ENCODE measurements around the gene NAP1L1.

DNA sequence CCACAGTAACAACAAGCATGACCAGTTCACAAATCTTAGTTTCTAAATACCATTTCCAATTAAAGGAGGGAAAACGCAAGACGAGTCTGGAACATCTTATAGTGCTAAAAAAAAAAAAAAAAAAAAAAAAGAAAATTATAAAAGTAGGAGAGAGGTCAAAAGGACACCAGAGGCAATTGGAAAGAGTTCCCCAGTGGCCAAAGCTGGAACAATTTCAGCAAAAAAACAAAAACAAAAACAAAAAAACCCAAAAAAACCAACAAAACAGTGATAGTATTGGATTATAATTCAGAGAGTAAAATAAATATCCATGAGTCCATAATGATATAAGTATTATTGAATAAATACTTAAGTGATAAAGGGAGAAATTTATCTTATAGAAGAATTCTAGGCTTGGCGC is 10.3 kb upstream of the NAP1L1 start:
- TF ChIP-seq, protein P1, sequence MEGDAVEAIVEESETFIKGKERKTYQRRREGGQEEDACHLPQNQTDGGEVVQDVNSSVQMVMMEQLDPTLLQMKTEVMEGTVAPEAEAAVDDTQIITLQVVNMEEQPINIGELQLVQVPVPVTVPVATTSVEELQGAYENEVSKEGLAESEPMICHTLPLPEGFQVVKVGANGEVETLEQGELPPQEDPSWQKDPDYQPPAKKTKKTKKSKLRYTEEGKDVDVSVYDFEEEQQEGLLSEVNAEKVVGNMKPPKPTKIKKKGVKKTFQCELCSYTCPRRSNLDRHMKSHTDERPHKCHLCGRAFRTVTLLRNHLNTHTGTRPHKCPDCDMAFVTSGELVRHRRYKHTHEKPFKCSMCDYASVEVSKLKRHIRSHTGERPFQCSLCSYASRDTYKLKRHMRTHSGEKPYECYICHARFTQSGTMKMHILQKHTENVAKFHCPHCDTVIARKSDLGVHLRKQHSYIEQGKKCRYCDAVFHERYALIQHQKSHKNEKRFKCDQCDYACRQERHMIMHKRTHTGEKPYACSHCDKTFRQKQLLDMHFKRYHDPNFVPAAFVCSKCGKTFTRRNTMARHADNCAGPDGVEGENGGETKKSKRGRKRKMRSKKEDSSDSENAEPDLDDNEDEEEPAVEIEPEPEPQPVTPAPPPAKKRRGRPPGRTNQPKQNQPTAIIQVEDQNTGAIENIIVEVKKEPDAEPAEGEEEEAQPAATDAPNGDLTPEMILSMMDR (IDR thresholded peaks at IDR 0.05 in 8 of 11, conservative IDR thresholded peaks at IDR 0.05 in 3 of 11) = no peak
- no peak for TF ChIP-seq POLR2A (IDR thresholded peaks at IDR 0.05)
